Mesodermal cell (in vitro differentiated cells): ENCODE measurements around the gene MYCN.
"Not testable (repeated sequence)": the region's sequence is repeated elsewhere in the genome, so short reads cannot be mapped to it uniquely, and the experiment has no call there.

Experiments used
- H3K27ac ChIP-seq: 2 replicates; pipeline ENCODE4 v1.7.0; 2013; ENCODE audit warnings: mild to moderate bottlenecking, low read depth, low read length, moderate library complexity; ENCODE audit not compliant: severe bottlenecking
- H3K36me3 ChIP-seq: 2 replicates; pipeline ENCODE4 v1.7.1; 2013; ENCODE audit warnings: mild to moderate bottlenecking, low read length, moderate library complexity; ENCODE audit not compliant: control insufficient read depth, insufficient read depth
- H3K4me1 ChIP-seq: one replicate; pipeline ENCODE4 v1.7.1; 2013; ENCODE audit warnings: mild to moderate bottlenecking, low read length; ENCODE audit not compliant: insufficient read depth, control insufficient read depth, poor library complexity, severe bottlenecking
- H3K4me3 ChIP-seq: 2 replicates; pipeline ENCODE4 v1.7.0; 2013; ENCODE audit warnings: low read length, control low read depth, mild to moderate bottlenecking; ENCODE audit not compliant: insufficient read depth, poor library complexity, severe bottlenecking; ENCODE audit errors: extremely low read depth
- H3K9me3 ChIP-seq: 2 replicates; pipeline ENCODE4 v1.7.1; 2013; ENCODE audit warnings: mild to moderate bottlenecking, low read length, moderate library complexity; ENCODE audit not compliant: control insufficient read depth
- WGBS, 2 experiments: methylation state at CpG; one replicate each; pipeline ENCODE4 v1.1.5; 2013; ENCODE audit warnings: missing lambda C conversion rate in 2 of 2; ENCODE audit not compliant: insufficient coverage in 2 of 2; 5-methylcytosine and 5-hydroxymethylcytosine counted together

The MYCN gene

GRCh38 chr2:15946983-15947382 is 6.6 kb downstream of the MYCN start:
- Histone ChIP-seq H3K9me3 (no peaks in the 10 kb centered on the region), H3K4me1 (peaks cover 12% of the 10 kb centered on the region), H3K4me3 (no peak overlapping the region), H3K36me3 (peaks cover 19% of the 10 kb centered on the region), H3K27ac (no peak overlapping the region)
- 92 to 100% methylated on average over 2 of the region's 3 CpGs for WGBS, 2 experiments

GRCh38 chr2:15947431-15947830 is 7.1 kb downstream of the MYCN start:
- peaks cover 12% of the 10 kb centered on the region for H3K4me1 ChIP-seq
- no peak overlapping the region for H3K4me3 ChIP-seq
- no peaks in the 10 kb centered on the region for H3K9me3 ChIP-seq
- H3K36me3 ChIP-seq, result peaks cover 19% of the 10 kb centered on the region
- 96 to 100% methylated on average over 2 of the region's 2 CpGs for WGBS, 2 experiments
- no peak overlapping the region for H3K27ac ChIP-seq

- Histone ChIP-seq H3K4me1 (peaks cover 7% of the 10 kb centered on the region), H3K4me3 (no peak overlapping the region), H3K9me3 (no peaks in the 10 kb centered on the region), H3K36me3 (peaks cover 19% of the 10 kb centered on the region), H3K27ac (no peak overlapping the region)
- WGBS, 2 experiments, result 80% methylated on average over 1 of the region's 3 CpGs; no CpG with 5 or more reads in 1 of the 2 experiments
Observed at GRCh38 chr2:15948704-15948957, 8.3 kb downstream of the MYCN start.

- WGBS, 2 experiments, result 93 to 94% methylated on average over 5 to 6 of the region's 6 CpGs
Observed at GRCh38 chr2:15949126-15949525, 8.8 kb downstream of the MYCN start.

GRCh38 chr2:15949551-15949950 is 9.2 kb downstream of the MYCN start:
- peaks cover 19% of the 10 kb centered on the region for H3K36me3 ChIP-seq
- no peaks in the 10 kb centered on the region for H3K4me1 ChIP-seq
- no peak overlapping the region for H3K4me3 ChIP-seq
- no peak overlapping the region for H3K27ac ChIP-seq
- H3K9me3 ChIP-seq, result no peaks in the 10 kb centered on the region
- WGBS, 2 experiments, result 84 to 86% methylated on average over 4 to 5 of the region's 5 CpGs

More at GRCh38 chr2:15949126-15949525, 8.8 kb downstream of the MYCN start:
- H3K36me3 ChIP-seq, result peaks cover 19% of the 10 kb centered on the region
- H3K27ac ChIP-seq, result no peak overlapping the region
- H3K9me3 ChIP-seq, result no peaks in the 10 kb centered on the region
- peaks cover 2% of the 10 kb centered on the region for H3K4me1 ChIP-seq
- no peak overlapping the region for H3K4me3 ChIP-seq

GRCh38 chr2:15950088-15950952 is 10.0 kb downstream of the MYCN start:
- Histone ChIP-seq H3K36me3 (peaks cover 19% of the 10 kb centered on the region), H3K4me3 (no peak overlapping the region), H3K4me1 (no peaks in the 10 kb centered on the region), H3K27ac (no peak overlapping the region), H3K9me3 (no peaks in the 10 kb centered on the region)
- 80 to 86% methylated on average over 3 to 4 of the region's 5 CpGs for WGBS, 2 experiments

GRCh38 chr2:15951936-15952335 is 11.6 kb downstream of the MYCN start:
- not testable (repeated sequence) for H3K27ac ChIP-seq, H3K9me3 ChIP-seq, H3K4me1 ChIP-seq, H3K36me3 ChIP-seq, H3K4me3 ChIP-seq
- WGBS, 2 experiments, result 87 to 94% methylated on average over 6 to 10 of the region's 11 CpGs

GRCh38 chr2:15952451-15953146 is 12.2 kb downstream of the MYCN start:
- Histone ChIP-seq H3K27ac (no peak overlapping the region), H3K36me3 (no peaks in the 10 kb centered on the region), H3K9me3 (no peaks in the 10 kb centered on the region), H3K4me3 (no peak overlapping the region), H3K4me1 (no peaks in the 10 kb centered on the region)
- 84 to 85% methylated on average over 3 to 5 of the region's 10 CpGs for WGBS, 2 experiments

- Histone ChIP-seq H3K36me3 (no peaks in the 10 kb centered on the region), H3K9me3 (no peaks in the 10 kb centered on the region), H3K27ac (no peak overlapping the region), H3K4me1 (no peaks in the 10 kb centered on the region), H3K4me3 (no peak overlapping the region)
- 89% methylated on average over 5 of the region's 6 CpGs; no CpG with 5 or more reads in 1 of the 2 experiments for WGBS, 2 experiments
Observed at GRCh38 chr2:15953147-15953630, 12.8 kb downstream of the MYCN start.

- 89 to 93% methylated on average over 2 to 4 of the region's 6 CpGs for WGBS, 2 experiments
- H3K9me3 ChIP-seq, result no peaks in the 10 kb centered on the region
- H3K4me1 ChIP-seq, result no peaks in the 10 kb centered on the region
Observed at GRCh38 chr2:15953891-15954680, 13.7 kb downstream of the MYCN start.

More at GRCh38 chr2:15953891-15954680, 13.7 kb downstream of the MYCN start:
- H3K36me3 ChIP-seq, result no peaks in the 10 kb centered on the region
- H3K4me3 ChIP-seq, result no peak overlapping the region
- no peak overlapping the region for H3K27ac ChIP-seq
